ENCODE measurements around the gene PLCB1. TPM values are rescaled to one million over a fixed set of nuclear protein-coding genes. Genes with fewer than 3 reads are reported as not detected.
"Not testable (repeated sequence)": the region's sequence is repeated elsewhere in the genome, so short reads cannot be mapped to it uniquely, and the experiment has no call there.

PLCB1 gene
- total RNA-seq, 1 experiment from 2014 or later, result 6.8 TPM

GRCh38 chr20:8639112-8639778 is 507.2 kb downstream of the PLCB1 start:
- peaks cover 4% of the 10 kb centered on the region for H3K27me3 ChIP-seq (replicated peaks; ENCODE audit: insufficient read depth, low read depth, low read length, poor library complexity)
- H3K27ac ChIP-seq (ENCODE audit: low read depth, low read length, poor library complexity, severe bottlenecking), result no peak overlapping the region
- no peaks in the 10 kb centered on the region for H3K36me3 ChIP-seq (ENCODE audit: insufficient read depth, low read length, poor library complexity, severe bottlenecking)
- POLR2A ChIA-PET (ENCODE audit: low non-redundant PET), result no interaction called here
- H3K4me3 ChIP-seq (ENCODE audit: low read depth, low read length, poor library complexity, severe bottlenecking), result no peak overlapping the region
- no peak for DNase-seq (ENCODE audit: low spot score)
- H3K4me1 ChIP-seq (ENCODE audit: insufficient read depth, low read length, poor library complexity, severe bottlenecking), result no peaks in the 10 kb centered on the region
- intact Hi-C loops (cut with micrococcal nuclease; ENCODE audit: unreplicated experiment), result no loop called here
- TF ChIP-seq CTCF (conservative IDR thresholded peaks at IDR 0.05; ENCODE audit: low read depth, low read length) (no peak), EZH2 (IDR thresholded peaks at IDR 0.05; ENCODE audit: borderline replicate concordance, low read depth, low read length, poor library complexity, severe bottlenecking) (no peak)
- H3K9me3 ChIP-seq (ENCODE audit: low read depth, low read length, poor library complexity, severe bottlenecking), result no peaks in the 10 kb centered on the region
- no TSS peak for BruUV-seq (replicated peaks)
- CTCF ChIA-PET, result interaction anchor here (0.6 kb wide), 1 partner anchor 769 kb away, joined by 9 read pairs; no protein-coding TSS in a partner anchor

GRCh38 chr20:8640461-8640860 is 508.4 kb downstream of the PLCB1 start:
- ChIA-PET POLR2A (ENCODE audit: low non-redundant PET) (no interaction called here), CTCF (no interaction called here)
- intact Hi-C loops (cut with micrococcal nuclease; ENCODE audit: unreplicated experiment), result no loop called here
- TF ChIP-seq CTCF (conservative IDR thresholded peaks at IDR 0.05; ENCODE audit: low read depth, low read length) (no peak), EZH2 (IDR thresholded peaks at IDR 0.05; ENCODE audit: borderline replicate concordance, low read depth, low read length, poor library complexity, severe bottlenecking) (no peak)
- DNase-seq (ENCODE audit: low spot score), result no peak
- H3K9me3 ChIP-seq (ENCODE audit: low read depth, low read length, poor library complexity, severe bottlenecking), result no peaks in the 10 kb centered on the region
- no peak overlapping the region for H3K4me3 ChIP-seq (ENCODE audit: low read depth, low read length, poor library complexity, severe bottlenecking)
- H3K27ac ChIP-seq (ENCODE audit: low read depth, low read length, poor library complexity, severe bottlenecking), result no peak overlapping the region
- no TSS peak for BruUV-seq (replicated peaks)
- peaks cover 4% of the 10 kb centered on the region for H3K27me3 ChIP-seq (replicated peaks; ENCODE audit: insufficient read depth, low read depth, low read length, poor library complexity)
- no peaks in the 10 kb centered on the region for H3K4me1 ChIP-seq (ENCODE audit: insufficient read depth, low read length, poor library complexity, severe bottlenecking)
- no peaks in the 10 kb centered on the region for H3K36me3 ChIP-seq (ENCODE audit: insufficient read depth, low read length, poor library complexity, severe bottlenecking)

- ChIA-PET POLR2A (ENCODE audit: low non-redundant PET) (no interaction called here), CTCF (no interaction called here)
- H3K27ac ChIP-seq (ENCODE audit: low read depth, low read length, poor library complexity, severe bottlenecking), result no peak overlapping the region
- no peak overlapping the region for H3K4me3 ChIP-seq (ENCODE audit: low read depth, low read length, poor library complexity, severe bottlenecking)
- H3K27me3 ChIP-seq (replicated peaks; ENCODE audit: insufficient read depth, low read depth, low read length, poor library complexity), result no peaks in the 10 kb centered on the region
- TF ChIP-seq CTCF (conservative IDR thresholded peaks at IDR 0.05; ENCODE audit: low read depth, low read length), result no peak
- no peak for TF ChIP-seq EZH2 (IDR thresholded peaks at IDR 0.05; ENCODE audit: borderline replicate concordance, low read depth, low read length, poor library complexity, severe bottlenecking)
- intact Hi-C loops (cut with micrococcal nuclease; ENCODE audit: unreplicated experiment), result no loop called here
- H3K36me3 ChIP-seq (ENCODE audit: insufficient read depth, low read length, poor library complexity, severe bottlenecking), result no peaks in the 10 kb centered on the region
- no TSS peak for BruUV-seq (replicated peaks)
- H3K4me1 ChIP-seq (ENCODE audit: insufficient read depth, low read length, poor library complexity, severe bottlenecking), result no peaks in the 10 kb centered on the region
- no peaks in the 10 kb centered on the region for H3K9me3 ChIP-seq (ENCODE audit: low read depth, low read length, poor library complexity, severe bottlenecking)
- no peak for DNase-seq (ENCODE audit: low spot score)
These were observed 510.2 kb downstream of the PLCB1 start for GRCh38 chr20:8642247-8642646.

GRCh38 chr20:8644468-8644867 is 512.4 kb downstream of the PLCB1 start:
- H3K36me3 ChIP-seq (ENCODE audit: insufficient read depth, low read length, poor library complexity, severe bottlenecking); DNase-seq (ENCODE audit: low spot score); POLR2A ChIA-PET (ENCODE audit: low non-redundant PET); H3K9me3 ChIP-seq (ENCODE audit: low read depth, low read length, poor library complexity, severe bottlenecking); intact Hi-C loops (cut with micrococcal nuclease; ENCODE audit: unreplicated experiment); H3K4me1 ChIP-seq (ENCODE audit: insufficient read depth, low read length, poor library complexity, severe bottlenecking); BruUV-seq (replicated peaks); H3K4me3 ChIP-seq (ENCODE audit: low read depth, low read length, poor library complexity, severe bottlenecking); CTCF ChIA-PET; H3K27me3 ChIP-seq (replicated peaks; ENCODE audit: insufficient read depth, low read depth, low read length, poor library complexity); H3K27ac ChIP-seq (ENCODE audit: low read depth, low read length, poor library complexity, severe bottlenecking): not testable (repeated sequence)
